NCI-H146 treated with DMSO at 0.1 percent for 48 hours (cell line): ENCODE results near the gene IMMP2L.
A peak's percentile ranks its signal among the peaks of the same experiment; 100 is the strongest.
"Not testable (repeated sequence)": the region's sequence is repeated elsewhere in the genome, so short reads cannot be mapped to it uniquely, and the experiment has no call there.

ENCODE experiments used
- DNase-seq: peaks from one replicate; lab custom pipeline; 2025; ENCODE audit not compliant: unreplicated experiment; lab: John Stamatoyannopoulos, UW

IMMP2L gene

DNA sequence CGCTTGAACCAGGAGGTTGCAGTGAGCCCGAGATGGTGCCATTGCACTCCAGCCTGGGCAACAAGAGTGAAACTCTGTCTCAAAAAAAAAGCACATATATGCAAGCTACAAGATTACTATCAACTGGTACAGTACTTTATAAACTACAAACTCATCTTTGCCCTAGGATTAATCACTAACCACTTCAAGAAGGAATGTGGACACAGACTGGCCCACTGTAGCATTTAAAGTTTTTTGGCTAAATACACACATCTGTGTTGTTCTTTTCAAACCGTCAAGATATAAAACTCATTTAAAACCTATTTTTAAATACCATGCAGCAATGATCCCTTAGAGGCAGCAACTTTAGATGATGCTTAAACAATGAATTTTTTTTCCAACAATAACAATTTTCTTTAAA lies 205.4 kb downstream of the IMMP2L start:
- DNase-seq: no peak

DNA sequence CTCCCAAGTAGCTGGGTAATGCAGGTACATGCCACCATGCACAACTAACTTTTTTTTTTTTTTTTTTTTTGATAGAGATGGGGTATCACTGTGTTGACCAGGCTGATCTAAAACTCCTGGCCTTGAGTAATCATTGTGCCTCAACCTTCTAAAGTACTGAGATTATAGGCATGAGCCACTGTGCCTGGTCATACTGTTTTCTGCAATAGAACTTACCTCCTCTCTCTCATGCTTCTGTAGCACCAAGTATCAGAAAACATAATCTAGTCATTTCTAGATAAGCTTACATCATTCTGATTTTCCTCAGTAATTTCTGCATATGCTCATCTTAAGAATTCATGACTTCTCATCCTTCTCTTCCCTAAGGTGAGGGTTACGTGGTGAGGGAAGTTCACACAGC lies 210.0 kb downstream of the IMMP2L start:
- DNase-seq: no peak

DNA sequence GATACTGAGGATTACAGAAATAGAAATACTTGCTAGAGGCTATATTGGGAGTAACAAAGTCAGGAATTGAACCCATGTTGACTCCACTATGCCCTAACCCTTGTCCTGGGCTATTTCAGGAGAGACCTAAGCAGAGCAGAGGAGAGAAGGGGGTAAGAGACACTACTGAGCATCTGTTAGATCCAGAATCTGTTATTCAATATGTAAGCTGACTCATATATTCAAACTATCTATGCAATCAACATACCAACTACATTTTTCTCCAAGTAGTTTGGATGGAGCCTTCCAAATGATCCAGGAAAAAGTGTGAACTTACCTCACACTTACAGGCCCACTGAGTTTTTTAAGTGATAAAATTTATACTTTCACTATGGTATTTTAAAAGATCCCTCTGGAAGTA lies 216.1 kb downstream of the IMMP2L start:
- no peak for DNase-seq

DNA sequence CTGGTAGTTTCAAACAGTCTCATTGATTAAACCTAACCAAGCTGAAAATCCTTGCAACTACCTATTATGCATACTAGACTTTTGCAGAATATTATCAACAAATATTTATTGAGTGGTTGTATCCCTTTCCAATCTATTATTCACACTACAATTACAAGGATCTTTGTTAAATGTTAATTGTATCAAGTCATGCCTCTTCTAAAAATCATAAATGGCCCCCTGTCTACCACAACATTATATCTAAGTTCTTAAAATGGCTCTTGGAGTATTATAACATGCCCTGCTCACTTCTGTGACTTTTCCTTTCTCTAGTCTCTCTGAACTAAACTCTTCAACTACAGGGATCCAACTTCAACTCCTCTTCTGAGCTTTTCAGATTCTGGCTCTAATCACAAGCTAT lies 219.3 kb downstream of the IMMP2L start:
- DNase-seq: no peak

DNA sequence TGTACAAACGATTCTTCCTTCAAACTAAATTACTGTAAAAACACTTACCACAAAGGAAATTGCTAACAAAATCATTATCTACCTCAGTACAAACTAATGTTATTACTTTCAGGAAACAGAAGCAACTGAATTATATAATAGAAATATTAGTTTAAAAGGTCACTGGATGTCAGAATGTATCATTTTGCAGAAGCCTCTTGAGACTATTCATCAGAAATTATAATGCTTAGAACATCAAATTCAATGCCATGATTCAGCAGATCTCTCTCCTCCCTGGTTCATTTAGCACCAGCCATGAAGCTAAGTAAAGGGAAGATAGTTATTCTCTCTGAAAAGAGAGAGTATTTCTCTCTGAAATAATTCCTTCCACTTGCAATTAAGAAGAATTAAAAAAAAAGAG lies 223.3 kb downstream of the IMMP2L start:
- DNase-seq: no peak

DNA sequence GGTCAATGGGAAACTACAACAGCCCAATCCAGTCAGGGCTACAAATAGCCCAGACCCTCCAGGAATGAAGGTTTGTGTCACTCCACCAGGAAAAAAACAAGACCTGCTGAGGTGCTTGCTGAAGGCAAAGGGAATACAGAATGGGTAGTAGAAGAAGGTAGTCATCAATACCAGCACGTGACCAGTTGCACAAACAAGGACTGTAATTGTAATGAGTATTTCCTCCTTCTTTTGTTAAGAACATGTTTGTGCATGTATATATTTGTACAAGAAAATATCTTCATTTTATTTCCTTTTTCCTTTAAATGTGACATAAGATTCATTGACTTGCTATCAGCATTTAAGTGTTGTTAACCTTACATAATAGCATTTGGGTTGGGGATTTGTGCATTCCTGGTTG lies 229.3 kb downstream of the IMMP2L start:
- DNase-seq: no peak

DNA sequence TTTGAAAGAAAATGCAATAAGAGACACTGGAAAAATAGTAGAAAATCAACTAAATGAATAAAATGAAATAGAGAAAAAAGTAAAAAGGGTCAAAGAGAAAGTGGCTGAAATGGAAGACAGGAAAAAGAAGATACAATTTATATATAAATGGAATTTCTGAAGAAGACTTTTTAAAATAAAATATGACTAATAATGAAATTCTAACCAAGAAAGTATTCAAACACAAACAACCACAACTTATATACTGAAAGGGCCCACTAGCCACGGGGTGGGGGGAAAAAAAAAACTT lies 232.1 kb downstream of the IMMP2L start:
- DNase-seq: no peak

DNA sequence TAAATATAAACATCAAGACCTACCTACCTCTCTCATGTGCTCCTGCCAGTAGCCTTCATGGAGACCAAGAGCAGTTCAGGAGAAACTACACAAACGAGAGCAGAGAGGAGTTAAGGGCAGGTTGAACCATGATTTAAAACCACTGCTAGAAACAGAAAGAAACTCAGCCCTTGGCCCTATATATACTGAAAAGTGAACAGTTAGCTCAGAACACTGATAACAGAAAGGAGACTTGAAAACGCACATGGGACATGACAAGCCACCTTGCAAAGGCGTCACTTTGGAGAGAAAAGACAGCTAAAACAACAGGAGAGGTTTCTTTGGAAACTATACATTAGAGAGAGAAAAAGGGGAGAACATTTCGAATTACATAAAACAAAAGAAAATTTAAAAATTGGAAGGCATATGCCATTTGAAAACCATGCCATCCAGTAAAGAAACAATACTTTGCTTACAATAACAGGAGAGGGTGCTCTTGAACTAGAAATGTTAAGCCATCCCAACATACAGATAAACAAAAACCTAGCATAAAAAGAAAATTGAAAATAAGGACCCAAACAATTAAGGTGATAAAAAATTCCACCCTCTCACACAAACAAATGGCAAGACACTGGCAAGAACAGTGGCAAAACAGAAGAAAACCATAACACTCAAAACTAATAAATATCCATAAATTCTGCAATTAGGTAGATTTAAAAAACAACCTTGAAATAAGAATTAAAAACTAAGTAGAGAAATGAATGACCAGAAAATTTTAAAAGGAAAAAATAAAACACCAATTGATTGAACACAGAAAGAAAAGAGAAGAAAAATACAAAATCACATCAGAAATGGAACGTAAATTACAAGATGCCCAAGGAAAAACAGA lies 232.7 kb downstream of the IMMP2L start:
- DNase-seq: no peak

DNA sequence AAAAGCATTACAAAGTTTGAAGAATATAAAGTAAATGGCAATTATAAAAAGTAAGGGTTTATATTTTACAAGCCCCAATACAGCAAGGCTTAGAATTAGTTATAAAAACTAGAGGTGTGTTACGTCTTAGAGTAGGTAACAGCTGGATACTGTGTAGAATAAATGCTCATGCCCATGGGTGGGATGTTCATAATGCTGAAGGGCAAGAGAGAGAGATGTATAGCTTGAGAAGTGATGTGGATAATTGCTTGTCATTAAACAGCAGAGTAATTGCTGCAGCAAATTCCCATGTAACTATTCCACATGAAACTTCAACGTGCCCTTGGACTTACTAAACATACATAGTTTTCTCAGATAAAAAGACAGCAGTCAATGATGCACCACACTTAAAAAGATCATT lies 233.8 kb downstream of the IMMP2L start:
- no peak for DNase-seq

DNA sequence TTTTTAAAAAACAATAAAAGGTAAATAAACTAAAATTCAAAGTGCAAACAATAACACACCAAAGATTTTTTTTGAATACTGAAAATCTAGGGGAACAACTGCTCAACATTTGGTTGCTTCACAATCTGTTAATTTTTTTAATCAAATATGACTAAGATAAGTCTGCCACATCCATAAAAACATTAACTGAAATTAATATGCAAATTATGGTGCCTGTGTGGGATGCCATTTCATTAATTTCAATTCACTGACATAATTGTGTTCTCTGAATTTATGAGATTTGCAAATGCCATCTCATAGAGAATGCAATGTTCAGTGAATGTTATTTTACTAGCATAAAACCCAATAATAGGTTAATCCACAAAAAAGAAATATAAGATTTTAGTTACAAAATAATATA lies 237.5 kb downstream of the IMMP2L start:
- no peak for DNase-seq

DNA sequence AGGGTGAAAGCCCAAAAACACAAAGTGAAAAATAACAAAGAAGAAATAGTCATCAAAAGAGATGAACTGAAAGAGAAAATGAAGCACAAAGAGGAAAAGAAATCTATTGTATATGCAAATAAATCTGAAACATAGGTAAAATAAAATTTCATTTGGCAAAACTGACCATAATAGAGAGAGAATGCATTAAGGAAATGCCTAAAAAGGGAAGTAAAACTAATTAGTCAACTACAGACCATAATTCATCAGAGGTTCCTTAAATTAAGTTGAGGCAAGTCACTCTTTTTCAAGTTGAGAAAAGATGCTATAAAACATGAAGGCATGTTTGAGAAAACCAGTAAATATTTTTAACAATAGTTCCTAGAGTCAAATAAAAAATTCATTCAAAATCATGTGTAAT lies 238.1 kb downstream of the IMMP2L start:
- no peak for DNase-seq

DNA sequence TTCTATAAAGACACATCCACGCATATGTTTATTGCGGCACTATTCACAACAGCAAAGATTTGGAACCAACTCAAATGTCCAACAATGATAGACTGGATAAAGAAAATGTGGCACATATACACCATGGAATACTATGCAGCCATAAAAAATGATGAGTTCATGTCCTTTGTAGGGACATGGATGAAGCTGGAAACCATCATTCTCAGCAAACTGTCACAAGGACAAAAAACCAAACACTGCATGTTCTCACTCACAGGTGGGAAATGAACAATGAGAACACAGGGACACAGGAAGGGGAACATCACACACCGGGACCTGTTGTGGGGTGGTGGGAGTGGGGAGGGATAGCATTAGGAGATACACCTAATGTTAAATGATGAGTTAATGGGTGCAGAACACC lies 238.6 kb downstream of the IMMP2L start:
- DNase-seq: not testable (repeated sequence)

DNA sequence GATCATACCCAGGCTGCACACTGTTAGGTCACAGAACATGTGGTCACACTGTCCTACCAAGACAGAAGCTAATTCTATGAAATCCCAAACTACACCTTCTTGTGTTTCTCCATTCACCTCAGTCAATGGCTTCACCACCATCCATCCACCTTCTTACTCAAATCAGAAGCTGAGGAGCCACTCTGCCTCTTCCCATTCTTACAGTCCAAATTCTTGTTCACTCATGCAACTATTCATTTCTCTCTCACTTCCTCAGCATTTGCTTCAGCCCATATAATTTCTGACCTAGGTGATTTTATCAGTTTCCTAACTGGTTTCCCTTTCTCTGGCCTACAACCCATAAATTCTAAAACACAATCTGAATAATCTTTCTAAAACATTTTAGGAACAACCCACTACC lies 242.2 kb downstream of the IMMP2L start:
- no peak for DNase-seq

DNA sequence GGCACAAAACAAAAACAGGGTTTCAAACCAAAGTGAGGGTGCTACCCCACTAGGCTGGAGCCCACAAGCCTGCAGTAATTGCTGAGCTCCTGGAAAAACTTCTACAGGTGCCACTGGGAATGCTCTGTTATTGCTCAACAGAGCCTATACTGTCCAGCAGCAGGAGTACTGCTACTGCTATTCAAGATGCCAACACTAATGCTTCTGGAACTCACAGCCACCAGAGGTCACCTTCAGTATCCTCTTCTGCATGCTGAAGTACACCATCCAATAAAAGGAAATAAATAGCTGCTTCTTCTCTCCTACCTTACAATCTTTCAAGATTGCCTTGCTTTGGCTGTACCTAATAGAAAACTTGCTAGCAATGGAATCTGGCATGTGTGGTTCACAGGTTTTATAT lies 249.3 kb downstream of the IMMP2L start:
- DNase-seq: peak; percentile 7

DNA sequence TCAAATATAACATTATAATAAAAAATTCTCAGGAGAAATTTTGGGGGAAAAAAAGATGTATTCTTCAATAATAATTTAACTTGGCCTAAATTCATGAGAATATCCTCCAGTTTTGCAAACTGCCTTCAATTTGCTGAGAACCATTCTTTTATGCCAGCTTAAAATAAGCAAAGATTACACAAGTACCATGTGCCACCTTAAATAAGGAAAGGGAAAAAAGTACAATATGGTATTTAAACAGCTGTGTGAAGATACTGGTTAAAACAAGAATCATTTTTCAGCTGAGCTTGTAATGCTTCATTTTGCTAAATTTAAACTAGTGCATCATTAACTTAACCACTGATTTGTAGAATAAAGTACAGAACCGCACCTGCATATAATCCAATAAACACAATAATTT lies 253.6 kb downstream of the IMMP2L start:
- no peak for DNase-seq

DNA sequence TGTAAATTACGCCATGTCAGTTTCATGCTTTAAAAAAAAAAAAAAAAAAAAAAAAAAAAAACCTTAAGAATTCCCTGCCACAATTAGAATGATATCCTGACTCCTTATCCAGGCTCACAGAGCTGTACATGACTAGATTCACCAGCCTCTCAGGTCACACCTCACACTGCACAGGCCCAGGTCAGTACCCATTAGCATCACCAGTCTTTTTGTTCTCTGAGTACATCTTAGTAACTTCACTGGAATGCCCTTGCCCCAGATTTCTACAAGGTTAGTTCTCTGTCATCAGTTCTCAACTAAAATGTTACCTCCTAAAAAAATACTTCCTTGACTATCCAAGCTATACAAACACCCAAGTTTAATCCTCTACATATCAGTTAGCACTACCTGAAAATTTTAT lies 260.4 kb downstream of the IMMP2L start:
- DNase-seq: no peak

DNA sequence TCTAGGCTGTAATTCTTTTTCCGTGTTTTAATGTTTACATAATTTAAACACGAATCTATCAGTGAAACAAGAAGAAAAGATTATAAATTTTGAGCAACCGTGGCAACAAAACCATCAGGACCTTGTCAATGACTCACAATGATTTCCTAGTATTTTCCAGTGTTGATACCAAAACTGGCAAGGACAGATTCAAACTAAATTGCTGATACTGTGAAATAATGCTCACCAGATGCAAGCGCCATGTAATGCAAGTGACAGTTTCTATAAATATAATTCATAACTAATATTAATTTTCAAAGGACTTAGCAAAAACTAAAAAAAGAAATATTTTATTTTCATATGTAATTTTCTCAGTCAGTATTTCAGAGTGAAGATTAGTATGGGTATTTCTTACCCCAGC lies 267.8 kb downstream of the IMMP2L start:
- DNase-seq: no peak

DNA sequence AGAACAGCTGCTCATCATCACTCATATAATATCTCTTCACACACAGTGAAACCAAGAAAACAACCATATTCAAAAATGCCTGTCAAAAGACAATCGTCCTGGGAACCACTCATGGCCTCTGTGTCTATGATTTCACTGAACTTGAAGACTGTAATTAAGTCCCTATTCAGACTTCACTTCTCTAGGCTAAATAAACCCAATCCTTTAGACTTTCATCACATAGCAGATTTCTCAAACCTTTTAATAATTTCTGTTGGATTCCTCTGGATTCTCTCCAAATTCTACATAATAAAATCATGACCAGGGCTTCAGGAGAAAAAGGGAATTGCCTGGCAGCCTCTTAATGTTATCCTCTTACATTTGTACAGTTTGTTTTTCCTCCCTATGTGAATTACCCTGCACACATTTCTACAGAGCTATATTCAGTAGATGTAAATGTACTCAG lies 270.2 kb downstream of the IMMP2L start:
- peak; percentile 55 for DNase-seq

DNA sequence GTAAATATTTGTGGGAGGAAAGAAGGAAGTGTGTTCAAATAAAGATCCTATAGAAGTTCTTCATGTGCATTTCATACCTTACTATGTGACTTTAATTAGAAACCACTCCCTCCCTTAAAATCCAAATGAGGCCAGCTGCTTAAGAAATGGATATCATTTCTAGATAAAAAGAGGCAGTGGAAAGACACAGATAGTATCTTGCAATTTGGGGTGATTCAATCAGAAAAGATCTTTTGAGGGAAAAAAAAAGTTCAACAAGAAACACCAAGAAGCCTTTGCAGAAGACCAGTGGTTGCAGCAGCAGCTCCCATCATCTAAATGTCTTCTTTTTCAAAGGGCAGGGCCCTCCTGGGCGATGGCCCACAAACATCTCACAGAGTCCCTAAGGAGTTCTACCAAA lies 271.3 kb downstream of the IMMP2L start:
- DNase-seq: no peak

DNA sequence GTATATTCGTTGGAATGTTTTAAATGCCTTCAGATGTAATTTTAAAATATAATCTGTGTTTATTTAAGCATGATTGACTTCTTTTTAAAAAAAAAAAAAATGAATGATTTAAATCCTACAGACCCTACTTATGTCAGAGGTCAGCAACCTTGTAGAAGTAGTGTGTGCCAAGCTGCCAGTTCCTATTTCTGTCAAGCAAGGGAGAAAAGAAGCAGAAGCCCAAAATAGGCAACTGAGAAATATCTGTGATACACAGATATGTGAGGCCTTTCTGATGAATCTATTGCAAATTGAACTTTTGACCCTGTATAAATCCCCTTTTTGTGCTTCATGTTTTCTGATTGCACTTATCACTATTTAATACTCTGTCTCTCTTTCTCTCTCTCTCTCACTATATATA lies 271.9 kb downstream of the IMMP2L start:
- no peak for DNase-seq

DNA sequence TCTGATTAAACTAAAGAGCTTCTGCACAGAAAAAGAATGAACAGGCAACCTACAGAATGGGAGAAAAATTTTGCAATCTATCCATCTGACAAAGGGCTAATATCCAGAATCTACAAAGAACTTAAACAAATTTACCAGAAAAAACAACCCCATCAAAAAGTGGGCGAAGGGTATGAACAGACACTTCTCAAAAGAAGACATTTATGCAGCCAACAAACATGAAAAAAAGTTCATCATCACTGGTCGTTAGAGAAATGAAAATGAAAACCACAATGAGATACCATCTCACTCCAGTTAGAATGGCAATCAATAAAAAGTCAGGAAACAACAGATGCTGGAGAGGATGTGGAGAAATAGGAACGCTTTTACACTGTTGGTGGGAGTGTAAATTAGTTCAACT lies 273.9 kb downstream of the IMMP2L start:
- DNase-seq: not testable (repeated sequence)

DNA sequence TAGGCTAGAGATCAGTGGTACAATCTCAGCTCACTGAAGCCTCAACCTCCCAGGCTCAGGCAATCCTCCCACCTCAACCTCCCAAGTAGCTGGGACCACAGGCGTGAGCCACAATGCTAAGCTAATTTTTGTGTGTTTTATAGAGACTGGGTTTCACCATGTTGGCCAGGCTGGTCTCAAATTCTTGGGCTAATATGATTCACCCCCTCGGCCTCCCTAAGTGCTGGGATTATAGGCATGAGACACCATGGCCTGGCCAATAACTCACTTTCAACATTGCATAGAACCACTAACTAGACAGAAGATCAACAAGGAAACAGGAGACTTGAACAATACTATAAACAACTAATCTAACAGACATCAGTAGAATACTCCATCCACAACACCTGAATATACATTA lies 279.7 kb downstream of the IMMP2L start:
- no peak for DNase-seq

DNA sequence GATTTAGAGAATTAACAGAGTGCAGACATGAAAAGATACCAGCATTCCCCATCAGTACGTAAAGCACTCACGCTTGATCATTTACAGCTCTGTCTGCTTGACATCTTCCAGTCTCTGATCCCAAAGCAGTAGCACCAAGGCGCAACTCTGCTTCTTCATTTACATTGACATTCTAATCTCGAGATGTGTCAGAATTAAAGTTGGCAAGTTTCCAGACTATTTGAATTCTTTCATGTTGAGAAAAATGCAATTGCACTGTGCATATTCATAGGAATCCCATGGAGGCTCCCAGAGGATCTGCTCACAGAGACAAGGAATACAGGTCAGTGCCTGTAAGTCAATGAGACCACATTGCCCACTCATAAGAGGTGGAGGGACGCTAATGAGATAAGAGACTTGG lies 287.4 kb downstream of the IMMP2L start:
- DNase-seq: no peak
